HepG2 (cell line): Measurements from ENCODE around the gene SLC13A3. TPM values are rescaled to one million over a fixed set of nuclear protein-coding genes. Genes with fewer than 3 reads are reported as not detected.
A peak's percentile ranks its signal among the peaks of the same experiment; 100 is the strongest.

Experiments
- CHD4 ChIP-seq: fragments of 200-600 bp; sonication (generic); IDR thresholded peaks from 2 replicates; pipeline ENCODE4 v1.7.0; 2017; ENCODE audit warnings: mild to moderate bottlenecking, low read length, borderline replicate concordance
- FLYWCH1 ChIP-seq: sonication (generic); formaldehyde crosslinking; IDR thresholded peaks from 2 replicates; pipeline ENCODE4 v1.8.1; 2023; ENCODE audit warnings: mild to moderate bottlenecking, missing genetic modification reagents
- GLI4 ChIP-seq: sonication (generic); formaldehyde crosslinking; IDR thresholded peaks from 2 replicates; pipeline ENCODE4 v1.5.1; 2020; ENCODE audit warnings: missing genetic modification reagents, mild to moderate bottlenecking, moderate library complexity, borderline replicate concordance
- HES4 ChIP-seq: sonication (generic); formaldehyde crosslinking; IDR thresholded peaks from 2 replicates; pipeline ENCODE4 v1.9.0; 2021; ENCODE audit warnings: mild to moderate bottlenecking, missing genetic modification reagents, borderline replicate concordance
- RARA ChIP-seq: IDR thresholded peaks from 2 replicates; pipeline ENCODE4 v1.6.1; 2016; ENCODE audit warnings: missing genetic modification reagents, missing compliant biosample characterization
- RBAK ChIP-seq: sonication (generic); formaldehyde crosslinking; IDR thresholded peaks from 2 replicates; pipeline ENCODE4 v1.5.1; 2020; ENCODE audit warnings: mild to moderate bottlenecking, missing genetic modification reagents
- TCF7L2 ChIP-seq: IDR thresholded peaks from 2 replicates; pipeline ENCODE4 v1.6.1; 2011; ENCODE audit warnings: mild to moderate bottlenecking, low read depth, low read length, moderate library complexity
- ZBTB4 ChIP-seq: sonication (generic); formaldehyde crosslinking; IDR thresholded peaks from 2 replicates; pipeline ENCODE4 v1.4.0; 2020; ENCODE audit warnings: missing genetic modification reagents, mild to moderate bottlenecking, borderline replicate concordance
- ZFP62 ChIP-seq: sonication (generic); formaldehyde crosslinking; IDR thresholded peaks from 2 replicates; pipeline ENCODE4 v1.4.0; 2020; ENCODE audit warnings: missing genetic modification reagents
- ZKSCAN1 ChIP-seq: fragments of 150-350 bp; IDR thresholded peaks from 2 replicates; pipeline ENCODE4 v1.6.1; 2014; ENCODE audit warnings: low read length
- ZNF124 ChIP-seq: sonication (generic); formaldehyde crosslinking; IDR thresholded peaks from 2 replicates; pipeline ENCODE4 v1.4.0; 2020; ENCODE audit warnings: missing genetic modification reagents
- ZNF235 ChIP-seq: sonication (generic); formaldehyde crosslinking; IDR thresholded peaks from 2 replicates; pipeline ENCODE4 v1.8.1; 2023; ENCODE audit warnings: mild to moderate bottlenecking, missing genetic modification reagents, borderline replicate concordance
- ZNF318 ChIP-seq: sonication (generic); formaldehyde crosslinking; IDR thresholded peaks from 2 replicates; pipeline ENCODE4 v1.4.0; 2020; ENCODE audit warnings: mild to moderate bottlenecking, missing genetic modification reagents
- ZUFSP ChIP-seq: sonication (generic); formaldehyde crosslinking; IDR thresholded peaks from 2 replicates; pipeline ENCODE4 v1.9.0; 2021; ENCODE audit warnings: missing genetic modification reagents, mild to moderate bottlenecking, borderline replicate concordance
- polyA plus RNA-seq, 8 experiments: library from polyadenylated mRNA; depleted of rRNA in 3 of 8; stranded (reverse) in 7 of 8; unstranded in 1 of 8; fragments of >200 nt; fragmentation: Illumina TruSeq in 4 of 8; extraction: Trizol in 4 of 8; gene quantifications; 2 replicates each; pipeline versions ENCODE4 v1.2.1 to v1.2.3, GENCODE V29; 2011 to 2016; ENCODE audit warnings: low read depth in 4 of 8, missing spikeins in 1 of 8, mixed read lengths in 1 of 8; ENCODE audit not compliant: insufficient read depth in 1 of 8
- total RNA-seq, 5 experiments: library from RNA; depleted of rRNA; stranded (reverse); fragments of >200 nt; fragmentation: Illumina TruSeq; extraction: Trizol; gene quantifications; 2 replicates each; pipeline ENCODE4 v1.2.3, GENCODE V29; 2016; ENCODE audit warnings: low read depth in 1 of 5
- TF ChIP-seq, protein P1 (sequence below): IDR thresholded peaks from 2 replicates; pipeline ENCODE4 v1.6.1; 2016; ENCODE audit warnings: missing genetic modification reagents, missing compliant biosample characterization

The SLC13A3 gene
- total and polyA plus RNA-seq, 2 of the 13 experiments (the other 11 are each of a cell fraction or from before 2014, with no cell fraction given) = 66.5 to 76.0 TPM

- TF ChIP-seq ZNF318 (CRISPR knock-in tag) (peak; percentile 98), ZBTB4 (CRISPR knock-in tag) (peak; percentile 99; the same call in 1 of the 2 replicates), GLI4 (CRISPR knock-in tag) (peak; percentile 33; the same call in 1 of the 2 replicates), RBAK (CRISPR knock-in tag) (peak; percentile 75; the same call in 1 of the 2 replicates), ZUFSP (no peak; the same call in 1 of the 2 replicates), TCF7L2 (peak; percentile 100), RARA (CRISPR knock-in tag) (peak; percentile 100), FLYWCH1 (CRISPR knock-in tag) (no peak), ZFP62 (CRISPR knock-in tag) (no peak), CHD4 (peak; percentile 94; the same call in 1 of the 2 replicates), ZNF124 (CRISPR knock-in tag) (peak; percentile 97), ZKSCAN1 (peak; percentile 7; the same call in 1 of the 2 replicates), ZNF235 (0 out of 2 replicates have a peak, but pooled peaks have one; percentile 82), HES4 (CRISPR knock-in tag) (no peak)
- TF ChIP-seq, protein P1, sequence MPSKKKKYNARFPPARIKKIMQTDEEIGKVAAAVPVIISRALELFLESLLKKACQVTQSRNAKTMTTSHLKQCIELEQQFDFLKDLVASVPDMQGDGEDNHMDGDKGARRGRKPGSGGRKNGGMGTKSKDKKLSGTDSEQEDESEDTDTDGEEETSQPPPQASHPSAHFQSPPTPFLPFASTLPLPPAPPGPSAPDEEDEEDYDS (CRISPR knock-in tag) = peak; percentile 82
Observed at GRCh38 chr20:46666818-46667515, 15.7 kb upstream of the SLC13A3 start (continued).
